Measurements from ENCODE around the gene BIRC2. TPM values are rescaled to one million over a fixed set of nuclear protein-coding genes. Genes with fewer than 3 reads are reported as not detected.
A peak's percentile ranks its signal among the peaks of the same experiment; 100 is the strongest.

Gene BIRC2
- total and polyA plus RNA-seq, 9 of the 15 experiments (the other 6 are each of a cell fraction or from before 2014, with no cell fraction given): 14.3 to 45.9 (median 20.7) TPM

DNA sequence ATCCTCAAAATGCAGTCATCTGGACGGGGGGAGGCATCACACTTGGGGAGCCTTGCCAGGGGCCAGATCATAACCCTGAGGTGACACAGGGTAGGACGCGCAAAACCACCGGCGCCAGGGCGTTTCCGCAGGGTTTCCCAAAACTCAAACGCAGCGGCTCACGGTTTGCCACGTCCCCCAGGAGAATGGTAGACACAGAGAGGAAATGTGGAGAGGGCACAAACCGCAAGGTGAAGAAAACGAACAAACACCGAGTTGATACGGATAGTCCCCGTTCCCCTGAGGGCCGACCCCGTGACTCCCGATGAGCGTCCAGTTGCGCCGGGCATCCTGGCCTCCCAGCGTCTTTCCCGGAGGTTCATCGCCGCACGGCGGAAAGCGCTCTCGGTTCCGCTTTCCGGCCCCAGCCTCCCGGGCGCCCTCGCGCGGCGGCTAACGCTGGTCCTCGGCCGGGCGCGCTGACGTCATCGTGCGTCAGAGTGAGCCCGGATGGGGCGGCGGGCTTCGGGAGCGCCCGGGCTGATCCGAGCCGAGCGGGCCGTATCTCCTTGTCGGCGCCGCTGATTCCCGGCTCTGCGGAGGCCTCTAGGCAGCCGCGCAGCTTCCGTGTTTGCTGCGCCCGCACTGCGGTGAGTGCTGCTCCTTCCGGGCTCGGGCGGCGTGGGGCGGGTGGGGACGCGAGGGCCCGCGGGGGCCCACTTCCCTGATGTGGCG, at the start of gene BIRC2 (continued):
- TF ChIP-seq, protein P1, sequence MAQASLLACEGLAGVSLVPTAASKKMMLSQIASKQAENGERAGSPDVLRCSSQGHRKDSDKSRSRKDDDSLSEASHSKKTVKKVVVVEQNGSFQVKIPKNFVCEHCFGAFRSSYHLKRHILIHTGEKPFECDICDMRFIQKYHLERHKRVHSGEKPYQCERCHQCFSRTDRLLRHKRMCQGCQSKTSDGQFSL (CRISPR knock-in tag; IDR thresholded peaks at IDR 0.05): no peak
- TF ChIP-seq, protein P1 (tag; IDR thresholded peaks at IDR 0.05): no peak
- TF ChIP-seq SUPT5H (IDR thresholded peaks at IDR 0.05) (peak; percentile 88), ZNF282 (CRISPR knock-in tag; IDR thresholded peaks at IDR 0.05) (no peak), SIN3B (IDR thresholded peaks at IDR 0.05; ENCODE audit: low read depth) (no peak), EP400 (IDR thresholded peaks at IDR 0.05) (peak; percentile 91), ILK (tag; IDR thresholded peaks at IDR 0.05; ENCODE audit: borderline replicate concordance, low read depth) (no peak), YY1 (IDR thresholded peaks at IDR 0.05; ENCODE audit: borderline replicate concordance in 1 of 3, control insufficient read depth in 1 of 3, extremely low read depth in 1 of 3, insufficient read depth in 3 of 3, insufficient read length in 1 of 3, insufficient replicate concordance in 2 of 3, low read depth in 1 of 3, low read length in 2 of 3) (peak in 2 of 3 experiments; percentile 35 to 56), E2F5 (CRISPR knock-in tag; IDR thresholded peaks at IDR 0.05) (0 out of 2 replicates have a peak, but pooled peaks have one; percentile 11), ATF6 (CRISPR knock-in tag; IDR thresholded peaks at IDR 0.05) (no peak; the same call in 1 of the 2 replicates), POLR2AphosphoS5 (IDR thresholded peaks at IDR 0.05; ENCODE audit: control insufficient read depth, insufficient read depth, low read depth, low read length) (peak; percentile 67; the same call in 1 of the 2 replicates), HMBOX1 (IDR thresholded peaks at IDR 0.05) (no peak), MED1 (CRISPR knock-in tag; IDR thresholded peaks at IDR 0.05; ENCODE audit: borderline replicate concordance) (no peak), TAF1 (IDR thresholded peaks at IDR 0.05; ENCODE audit: control insufficient read depth, extremely low read depth, insufficient read depth, low read length, severe bottlenecking) (peak; percentile 69), ZNF586 (CRISPR knock-in tag; conservative IDR thresholded peaks at IDR 0.05) (no peak), HDAC6 (IDR thresholded peaks at IDR 0.05; ENCODE audit: low read depth, low read length) (0 out of 2 replicates have a peak, but pooled peaks have one; percentile 25)
- TF ChIP-seq, protein P2, sequence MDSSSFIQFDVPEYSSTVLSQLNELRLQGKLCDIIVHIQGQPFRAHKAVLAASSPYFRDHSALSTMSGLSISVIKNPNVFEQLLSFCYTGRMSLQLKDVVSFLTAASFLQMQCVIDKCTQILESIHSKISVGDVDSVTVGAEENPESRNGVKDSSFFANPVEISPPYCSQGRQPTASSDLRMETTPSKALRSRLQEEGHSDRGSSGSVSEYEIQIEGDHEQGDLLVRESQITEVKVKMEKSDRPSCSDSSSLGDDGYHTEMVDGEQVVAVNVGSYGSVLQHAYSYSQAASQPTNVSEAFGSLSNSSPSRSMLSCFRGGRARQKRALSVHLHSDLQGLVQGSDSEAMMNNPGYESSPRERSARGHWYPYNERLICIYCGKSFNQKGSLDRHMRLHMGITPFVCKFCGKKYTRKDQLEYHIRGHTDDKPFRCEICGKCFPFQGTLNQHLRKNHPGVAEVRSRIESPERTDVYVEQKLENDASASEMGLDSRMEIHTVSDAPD (CRISPR knock-in tag; IDR thresholded peaks at IDR 0.05): no peak
- TF ChIP-seq, protein P3, sequence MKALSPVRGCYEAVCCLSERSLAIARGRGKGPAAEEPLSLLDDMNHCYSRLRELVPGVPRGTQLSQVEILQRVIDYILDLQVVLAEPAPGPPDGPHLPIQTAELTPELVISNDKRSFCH (CRISPR knock-in tag; IDR thresholded peaks at IDR 0.05): no peak
- TF ChIP-seq, protein P3 (tag; IDR thresholded peaks at IDR 0.05): 0 out of 2 replicates have a peak, but pooled peaks have one; percentile 46

Measured in K562 (cell line).